ENCODE data around the gene CSNK1A1. TPM values are rescaled to one million over a fixed set of nuclear protein-coding genes. Genes with fewer than 3 reads are reported as not detected.
A peak's percentile ranks its signal among the peaks of the same experiment; 100 is the strongest.

Gene CSNK1A1
- total RNA-seq, 1 donor from 2014 or later = 335 TPM

DNA sequence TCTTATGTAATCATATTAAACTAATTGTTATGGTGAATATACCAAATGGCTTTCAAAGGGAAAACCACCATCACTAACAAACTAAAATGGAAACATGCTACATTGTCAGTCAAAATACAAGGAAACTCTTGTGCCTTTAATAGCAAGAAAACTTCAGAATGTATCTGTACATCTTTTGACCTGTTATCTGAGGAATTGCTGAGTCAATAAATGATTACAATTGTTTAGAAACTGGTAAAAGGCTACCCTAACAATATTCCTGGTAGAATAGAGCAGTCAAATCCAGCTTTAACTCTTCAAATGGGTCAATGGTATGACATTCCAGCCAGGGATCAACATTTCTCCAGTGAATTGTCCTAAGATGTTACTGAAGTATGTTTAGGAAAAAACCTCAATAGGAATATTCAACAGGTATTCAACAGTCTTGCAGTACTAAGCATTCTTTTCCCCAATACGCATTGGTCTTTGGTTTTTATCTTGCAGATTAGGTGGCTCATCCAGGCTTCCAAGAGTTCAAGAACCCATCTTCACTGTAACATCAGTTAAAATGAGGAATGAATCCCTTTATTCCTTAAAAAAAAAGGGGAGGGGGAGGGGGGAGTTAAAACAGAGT lies 52.4 kb downstream of the CSNK1A1 start:
- Mint-ChIP-seq H3K9me3 (no peaks in the 10 kb centered on the region), H3K36me3 (peaks cover 23% of the 10 kb centered on the region), H3K27ac (no peak overlapping the region), H3K27me3 (ENCODE audit: insufficient read depth, low read depth) (peaks cover 2% of the 10 kb centered on the region), H3K4me1 (peaks cover 31% of the 10 kb centered on the region), H3K4me3 (no peak overlapping the region)
- no peaks in the 10 kb centered on the region for H3K79me2 ChIP-seq (ENCODE audit: low read depth)
- no peak overlapping the region for H3K27ac ChIP-seq
- H3K36me3 ChIP-seq = peaks cover 26% of the 10 kb centered on the region
- H4K20me1 ChIP-seq (ENCODE audit: low read depth) = no peaks in the 10 kb centered on the region
- H3K9me3 ChIP-seq (ENCODE audit: low read depth) = no peaks in the 10 kb centered on the region
- H2AFZ ChIP-seq (replicated peaks) = no peak overlapping the region
- H3K27me3 ChIP-seq = no peaks in the 10 kb centered on the region
- DNase-seq (ENCODE audit: low spot score) = no peak
- H3K4me2 ChIP-seq = no peak overlapping the region
- H3F3A ChIP-seq (ENCODE audit: low read depth) = peaks cover 62% of the 10 kb centered on the region
- TF ChIP-seq EZH2 (IDR thresholded peaks at IDR 0.05) = no peak
- no peak for TF ChIP-seq EZH2phosphoT487 (IDR thresholded peaks at IDR 0.05)
- TF ChIP-seq, protein P1, sequence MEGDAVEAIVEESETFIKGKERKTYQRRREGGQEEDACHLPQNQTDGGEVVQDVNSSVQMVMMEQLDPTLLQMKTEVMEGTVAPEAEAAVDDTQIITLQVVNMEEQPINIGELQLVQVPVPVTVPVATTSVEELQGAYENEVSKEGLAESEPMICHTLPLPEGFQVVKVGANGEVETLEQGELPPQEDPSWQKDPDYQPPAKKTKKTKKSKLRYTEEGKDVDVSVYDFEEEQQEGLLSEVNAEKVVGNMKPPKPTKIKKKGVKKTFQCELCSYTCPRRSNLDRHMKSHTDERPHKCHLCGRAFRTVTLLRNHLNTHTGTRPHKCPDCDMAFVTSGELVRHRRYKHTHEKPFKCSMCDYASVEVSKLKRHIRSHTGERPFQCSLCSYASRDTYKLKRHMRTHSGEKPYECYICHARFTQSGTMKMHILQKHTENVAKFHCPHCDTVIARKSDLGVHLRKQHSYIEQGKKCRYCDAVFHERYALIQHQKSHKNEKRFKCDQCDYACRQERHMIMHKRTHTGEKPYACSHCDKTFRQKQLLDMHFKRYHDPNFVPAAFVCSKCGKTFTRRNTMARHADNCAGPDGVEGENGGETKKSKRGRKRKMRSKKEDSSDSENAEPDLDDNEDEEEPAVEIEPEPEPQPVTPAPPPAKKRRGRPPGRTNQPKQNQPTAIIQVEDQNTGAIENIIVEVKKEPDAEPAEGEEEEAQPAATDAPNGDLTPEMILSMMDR (IDR thresholded peaks at IDR 0.05) = no peak
- no peak overlapping the region for H3K9ac ChIP-seq
- H3K4me3 ChIP-seq = no peak overlapping the region
- no peaks in the 10 kb centered on the region for H3K4me1 ChIP-seq

DNA sequence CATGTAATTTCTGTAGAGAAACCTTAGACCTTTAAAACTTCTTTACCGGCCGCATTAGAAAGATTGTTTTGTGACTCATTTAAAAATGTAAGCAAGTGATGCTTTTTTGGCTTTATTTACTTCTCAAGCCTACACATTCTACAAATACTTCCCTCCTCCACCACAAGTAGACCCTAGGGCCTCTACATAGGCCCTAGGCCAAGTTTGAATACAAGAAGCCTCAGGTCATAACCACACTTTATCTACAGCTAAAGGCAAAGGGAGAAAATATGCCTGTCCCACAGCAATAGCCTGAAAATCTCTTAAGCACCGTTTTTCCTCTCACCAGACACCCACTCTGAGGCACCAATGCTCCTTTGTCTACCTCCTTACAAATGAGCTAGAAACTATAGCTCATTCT lies 53.9 kb downstream of the CSNK1A1 start:
- Histone ChIP-seq H3K36me3 (peaks cover 26% of the 10 kb centered on the region), H3K27me3 (no peaks in the 10 kb centered on the region), H2AFZ (replicated peaks) (no peak overlapping the region), H3K27ac (no peak overlapping the region), H4K20me1 (ENCODE audit: low read depth) (peaks cover 5% of the 10 kb centered on the region), H3K9me3 (ENCODE audit: low read depth) (no peaks in the 10 kb centered on the region), H3K4me2 (no peak overlapping the region), H3K79me2 (ENCODE audit: low read depth) (no peaks in the 10 kb centered on the region), H3F3A (ENCODE audit: low read depth) (peaks cover 76% of the 10 kb centered on the region), H3K9ac (no peak overlapping the region), H3K4me3 (no peak overlapping the region), H3K4me1 (no peaks in the 10 kb centered on the region)
- Mint-ChIP-seq H3K4me3 (no peak overlapping the region), H3K27me3 (ENCODE audit: insufficient read depth, low read depth) (peaks cover 2% of the 10 kb centered on the region), H3K4me1 (peaks cover 37% of the 10 kb centered on the region), H3K36me3 (peaks cover 22% of the 10 kb centered on the region), H3K27ac (peak overlapping the region; percentile 1), H3K9me3 (no peaks in the 10 kb centered on the region)
- DNase-seq (ENCODE audit: low spot score) = no peak
- TF ChIP-seq, protein P1 (IDR thresholded peaks at IDR 0.05) = no peak
- no peak for TF ChIP-seq EZH2 (IDR thresholded peaks at IDR 0.05)
- TF ChIP-seq EZH2phosphoT487 (IDR thresholded peaks at IDR 0.05) = no peak

DNA sequence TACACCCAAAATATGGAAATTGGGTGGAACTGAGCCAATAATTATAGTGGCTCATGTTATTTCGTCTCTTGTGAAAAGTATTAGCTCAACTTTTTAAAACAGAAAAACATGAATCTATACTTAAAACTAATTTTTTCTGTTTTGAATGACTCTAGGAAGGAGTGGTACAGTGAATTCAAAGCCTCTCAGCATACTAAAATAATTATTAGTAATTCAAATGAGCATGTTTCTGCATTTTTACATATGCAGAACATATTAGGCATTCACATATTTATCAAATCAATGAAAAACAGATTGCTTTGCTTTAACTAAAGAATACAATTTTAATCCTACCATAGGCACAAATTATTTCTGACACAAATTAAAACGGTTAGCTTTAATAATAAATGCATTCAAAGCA lies 54.3 kb downstream of the CSNK1A1 start:
- H3K9me3 Mint-ChIP-seq = no peaks in the 10 kb centered on the region
- Histone ChIP-seq H3K4me2 (no peak overlapping the region), H2AFZ (replicated peaks) (no peak overlapping the region), H3K27ac (no peak overlapping the region), H3F3A (ENCODE audit: low read depth) (peaks cover 81% of the 10 kb centered on the region), H3K79me2 (ENCODE audit: low read depth) (no peaks in the 10 kb centered on the region), H3K4me3 (no peak overlapping the region), H3K27me3 (no peaks in the 10 kb centered on the region), H3K9me3 (ENCODE audit: low read depth) (no peaks in the 10 kb centered on the region), H3K4me1 (no peaks in the 10 kb centered on the region), H4K20me1 (ENCODE audit: low read depth) (peaks cover 5% of the 10 kb centered on the region), H3K9ac (no peak overlapping the region), H3K36me3 (peaks cover 26% of the 10 kb centered on the region)
- peaks cover 37% of the 10 kb centered on the region for H3K4me1 Mint-ChIP-seq
- no peak overlapping the region for H3K27ac Mint-ChIP-seq
- no peak for TF ChIP-seq EZH2 (IDR thresholded peaks at IDR 0.05)
- TF ChIP-seq, protein P1 (IDR thresholded peaks at IDR 0.05) = no peak
- TF ChIP-seq EZH2phosphoT487 (IDR thresholded peaks at IDR 0.05) = no peak
- H3K4me3 Mint-ChIP-seq = no peak overlapping the region
- peaks cover 22% of the 10 kb centered on the region for H3K36me3 Mint-ChIP-seq
- H3K27me3 Mint-ChIP-seq (ENCODE audit: insufficient read depth, low read depth) = peaks cover 2% of the 10 kb centered on the region
- no peak for DNase-seq (ENCODE audit: low spot score)
